H9 (cell line): Measurements from ENCODE around the gene IQCK. TPM values are rescaled to one million over a fixed set of nuclear protein-coding genes. Genes with fewer than 3 reads are reported as not detected.
A peak's percentile ranks its signal among the peaks of the same experiment; 100 is the strongest.

Experiments used
- DNase-seq: peaks from one replicate; pipeline ENCODE4 v3.0.0-alpha.2; 2017
- H2AFZ ChIP-seq: one replicate; pipeline ENCODE4 v1.6.1; 2013; ENCODE audit warnings: mild to moderate bottlenecking, low read length, control low read depth, moderate library complexity
- H2AK5ac ChIP-seq: 2 replicates; pipeline ENCODE4 v1.6.1; 2013; ENCODE audit warnings: low read length, control low read depth, mixed read lengths; ENCODE audit not compliant: insufficient read length
- H2BK120ac ChIP-seq: one replicate; pipeline ENCODE4 v1.6.1; 2013; ENCODE audit warnings: low read depth, mild to moderate bottlenecking, low read length, control low read depth, inconsistent platforms; ENCODE audit not compliant: poor library complexity, severe bottlenecking
- H2BK12ac ChIP-seq: 2 replicates; pipeline ENCODE4 v1.6.1; 2013; ENCODE audit warnings: low read length, control low read depth, mixed read lengths, low read depth; ENCODE audit not compliant: insufficient read length
- H2BK15ac ChIP-seq: 2 replicates; pipeline ENCODE4 v1.6.1; 2013; ENCODE audit warnings: low read depth, low read length, control low read depth
- H2BK20ac ChIP-seq: one replicate; pipeline ENCODE4 v1.6.1; 2013; ENCODE audit warnings: low read depth, mild to moderate bottlenecking, low read length, control low read depth, inconsistent platforms; ENCODE audit not compliant: poor library complexity, severe bottlenecking
- H2BK5ac ChIP-seq: 2 replicates; pipeline ENCODE4 v1.6.1; 2013; ENCODE audit warnings: low read length, control low read depth, mixed read lengths; ENCODE audit not compliant: insufficient read length
- H3K14ac ChIP-seq: 2 replicates; pipeline ENCODE4 v1.6.1; 2013; ENCODE audit warnings: low read length, control low read depth; ENCODE audit not compliant: insufficient read depth
- H3K18ac ChIP-seq: 2 replicates; pipeline ENCODE4 v1.6.1; 2013; ENCODE audit warnings: low read depth, mild to moderate bottlenecking, mixed read lengths, low read length, control low read depth; ENCODE audit not compliant: insufficient read length
- H3K23ac ChIP-seq: 2 replicates; pipeline ENCODE4 v1.6.1; 2013; ENCODE audit warnings: low read length, control low read depth, mixed read lengths, low read depth; ENCODE audit not compliant: insufficient read length
- H3K23me2 ChIP-seq: 2 replicates; pipeline ENCODE4 v1.6.1; 2013; ENCODE audit warnings: low read depth, mild to moderate bottlenecking, mixed read lengths, low read length, control low read depth; ENCODE audit not compliant: insufficient read length, poor library complexity, severe bottlenecking
- H3K27ac ChIP-seq: 2 replicates; pipeline ENCODE4 v1.5.1; 2013; ENCODE audit warnings: low read length, control low read depth, mixed read lengths, low read depth; ENCODE audit not compliant: insufficient read length
- H3K27me3 ChIP-seq: 2 replicates; pipeline ENCODE4 v1.6.1; 2013; ENCODE audit warnings: low read length, control low read depth, inconsistent platforms; ENCODE audit not compliant: insufficient read depth
- H3K4ac ChIP-seq: 2 replicates; pipeline ENCODE4 v1.6.1; 2013; ENCODE audit warnings: low read depth, mild to moderate bottlenecking, control low read depth, inconsistent platforms, low read length, moderate library complexity
- H3K4me1 ChIP-seq: 2 replicates; pipeline ENCODE4 v1.6.1; 2013; ENCODE audit warnings: low read length, control low read depth, inconsistent platforms; ENCODE audit not compliant: insufficient read depth
- H3K4me2 ChIP-seq: 2 replicates; pipeline ENCODE4 v1.6.1; 2013; ENCODE audit warnings: low read length, control low read depth, mixed read lengths; ENCODE audit not compliant: insufficient read length, insufficient read depth
- H3K56ac ChIP-seq: 2 replicates; pipeline ENCODE4 v1.6.1; 2013; ENCODE audit warnings: low read depth, mild to moderate bottlenecking, mixed read lengths, low read length, control low read depth; ENCODE audit not compliant: insufficient read length
- H3K79me1 ChIP-seq: 2 replicates; pipeline ENCODE4 v1.6.1; 2013; ENCODE audit warnings: low read depth, mild to moderate bottlenecking, moderate library complexity, low read length, control low read depth, inconsistent platforms; ENCODE audit not compliant: insufficient read depth, poor library complexity, severe bottlenecking
- H3K79me2 ChIP-seq: 2 replicates; pipeline ENCODE4 v1.6.1; 2013; ENCODE audit warnings: low read length, control low read depth, inconsistent platforms; ENCODE audit not compliant: insufficient read depth
- H3K9ac ChIP-seq: 2 replicates; pipeline ENCODE4 v1.6.1; 2013; ENCODE audit warnings: low read length, control low read depth, mixed read lengths; ENCODE audit not compliant: insufficient read length; ENCODE audit errors: extremely low read depth
- H3K9me3 ChIP-seq: one replicate; pipeline ENCODE4 v1.6.1; 2013; ENCODE audit warnings: low read depth, low read length, inconsistent platforms; ENCODE audit not compliant: control insufficient read depth
- H3T11ph ChIP-seq: one replicate; pipeline ENCODE4 v1.6.1; 2013; ENCODE audit warnings: mild to moderate bottlenecking, low read length, control low read depth, inconsistent platforms
- H4K20me1 ChIP-seq: one replicate; pipeline ENCODE4 v1.6.1; 2013; ENCODE audit not compliant: control insufficient read depth, insufficient read length, insufficient read depth
- H4K5ac ChIP-seq: 2 replicates; pipeline ENCODE4 v1.6.1; 2013; ENCODE audit warnings: low read depth, mild to moderate bottlenecking, mixed read lengths, low read length, control low read depth; ENCODE audit not compliant: insufficient read length
- H4K8ac ChIP-seq: replicated peaks from 2 replicates; pipeline ENCODE4 v1.6.1; 2013; ENCODE audit warnings: low read length, control low read depth, mixed read lengths, low read depth; ENCODE audit not compliant: insufficient read length
- H4K91ac ChIP-seq: 2 replicates; pipeline ENCODE4 v1.6.1; 2013; ENCODE audit warnings: low read depth, mild to moderate bottlenecking, moderate library complexity, mixed read lengths, low read length, control low read depth; ENCODE audit not compliant: insufficient read length
- H3K27ac Mint-ChIP-seq, 3 experiments: 2 replicates in 2 of 3; 3 replicates in 1 of 3; pipeline ENCODE4 v1.8.0; 2020 to 2021; ENCODE audit warnings: mixed read lengths in 3 of 3, mild to moderate bottlenecking in 1 of 3, moderate library complexity in 1 of 3
- H3K27me3 Mint-ChIP-seq: 2 replicates; pipeline ENCODE4 v1.8.0; 2021; ENCODE audit warnings: low read depth, mild to moderate bottlenecking, moderate library complexity, mixed read lengths
- H3K36me3 Mint-ChIP-seq, 3 experiments: 2 replicates in 2 of 3; 3 replicates in 1 of 3; pipeline ENCODE4 v1.8.0; 2020 to 2021; ENCODE audit warnings: low read depth in 3 of 3, mixed read lengths in 3 of 3; ENCODE audit not compliant: insufficient read depth in 1 of 3
- H3K4me1 Mint-ChIP-seq, 2 experiments: 2 replicates each; pipeline ENCODE4 v1.8.0; 2020; ENCODE audit warnings: mixed read lengths in 2 of 2
- H3K4me3 Mint-ChIP-seq, 2 experiments: 2 replicates in 1 of 2; 3 replicates in 1 of 2; pipeline ENCODE4 v1.8.0; 2020 to 2021; ENCODE audit warnings: mild to moderate bottlenecking in 2 of 2, mixed read lengths in 2 of 2, moderate library complexity in 1 of 2
- H3K9me3 Mint-ChIP-seq, 2 experiments: 2 replicates in 1 of 2; 3 replicates in 1 of 2; pipeline ENCODE4 v1.8.0; 2020; ENCODE audit warnings: mild to moderate bottlenecking in 2 of 2, mixed read lengths in 2 of 2, moderate library complexity in 1 of 2
- WGBS: extraction: QIAGEN DNeasy Blood & Tissue Kit; methylation state at CpG from one replicate; pipeline ENCODE4 v1.1.7; 2013; ENCODE audit warnings: missing lambda C conversion rate, low lambda C conversion rate, mixed read lengths; ENCODE audit not compliant: insufficient read length; ENCODE audit errors: extremely low coverage; 5-methylcytosine and 5-hydroxymethylcytosine counted together
- total RNA-seq: library from RNA; stranded (reverse); gene quantifications from 2 replicates; pipeline ENCODE4 v1.2.1, GENCODE V29; 2021
- TF ChIP-seq, protein P1 (sequence below): fragments of 200-600 bp; sonication (generic); conservative IDR thresholded peaks from 3 replicates; pipeline ENCODE4 v1.8.0; 2021; ENCODE audit warnings: antibody characterized with exemption, mild to moderate bottlenecking

Gene IQCK
- total RNA-seq, 1 experiment from 2014 or later: 9.0 TPM

DNA sequence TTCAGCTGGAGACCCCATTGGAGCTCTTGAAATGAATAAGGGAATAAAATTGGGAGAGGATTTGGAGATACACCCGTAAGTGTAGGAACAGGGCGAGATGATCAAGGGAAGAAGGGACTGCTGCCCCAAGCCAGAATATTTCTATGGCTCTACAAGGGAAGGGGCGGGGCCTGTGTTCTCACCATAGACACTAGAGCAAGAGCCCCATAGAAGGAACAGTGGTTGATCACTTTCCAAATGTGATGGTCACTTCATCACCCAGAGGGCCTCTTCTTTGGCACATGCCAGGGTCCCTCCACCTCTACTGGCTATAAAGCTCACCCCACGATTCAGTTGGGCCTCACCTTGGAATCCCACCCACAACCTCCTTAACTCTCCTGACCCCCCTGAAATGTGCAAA is 141.5 kb downstream of the IQCK start:
- Histone ChIP-seq H4K5ac (no peak overlapping the region), H3T11ph (no peak overlapping the region), H3K23ac (no peak overlapping the region), H2BK12ac (no peak overlapping the region), H2BK20ac (no peak overlapping the region), H2BK15ac (no peak overlapping the region), H3K4me1 (peaks cover 23% of the 10 kb centered on the region), H3K27me3 (no peaks in the 10 kb centered on the region), H3K4ac (no peak overlapping the region), H4K8ac (no peak overlapping the region), H3K9ac (no peak overlapping the region), H3K79me1 (no peaks in the 10 kb centered on the region), H2BK5ac (peak overlapping the region; percentile 21), H2BK120ac (no peak overlapping the region), H3K79me2 (no peaks in the 10 kb centered on the region), H3K9me3 (no peaks in the 10 kb centered on the region), H4K91ac (no peak overlapping the region), H3K56ac (no peak overlapping the region), H4K20me1 (no peaks in the 10 kb centered on the region), H2AK5ac (no peak overlapping the region), H3K4me2 (no peak overlapping the region), H2AFZ (no peak overlapping the region), H3K23me2 (no peaks in the 10 kb centered on the region), H3K14ac (no peak overlapping the region), H3K18ac (no peak overlapping the region), H3K27ac (peak overlapping the region; percentile 96)
- no peaks in the 10 kb centered on the region for H3K9me3 Mint-ChIP-seq
- peaks cover 42 to 73% (median 48%) of the 10 kb centered on the region in 3 experiments; a peak in 6 of 7 replicates for H3K36me3 Mint-ChIP-seq
- WGBS: no CpG with 5 or more reads among the region's 4 CpGs
- peaks cover 84 to 89% of the 10 kb centered on the region in 2 experiments for H3K4me1 Mint-ChIP-seq
- peak overlapping the region; percentile 98 to 100 (median 100) for H3K27ac Mint-ChIP-seq
- TF ChIP-seq, protein P1, sequence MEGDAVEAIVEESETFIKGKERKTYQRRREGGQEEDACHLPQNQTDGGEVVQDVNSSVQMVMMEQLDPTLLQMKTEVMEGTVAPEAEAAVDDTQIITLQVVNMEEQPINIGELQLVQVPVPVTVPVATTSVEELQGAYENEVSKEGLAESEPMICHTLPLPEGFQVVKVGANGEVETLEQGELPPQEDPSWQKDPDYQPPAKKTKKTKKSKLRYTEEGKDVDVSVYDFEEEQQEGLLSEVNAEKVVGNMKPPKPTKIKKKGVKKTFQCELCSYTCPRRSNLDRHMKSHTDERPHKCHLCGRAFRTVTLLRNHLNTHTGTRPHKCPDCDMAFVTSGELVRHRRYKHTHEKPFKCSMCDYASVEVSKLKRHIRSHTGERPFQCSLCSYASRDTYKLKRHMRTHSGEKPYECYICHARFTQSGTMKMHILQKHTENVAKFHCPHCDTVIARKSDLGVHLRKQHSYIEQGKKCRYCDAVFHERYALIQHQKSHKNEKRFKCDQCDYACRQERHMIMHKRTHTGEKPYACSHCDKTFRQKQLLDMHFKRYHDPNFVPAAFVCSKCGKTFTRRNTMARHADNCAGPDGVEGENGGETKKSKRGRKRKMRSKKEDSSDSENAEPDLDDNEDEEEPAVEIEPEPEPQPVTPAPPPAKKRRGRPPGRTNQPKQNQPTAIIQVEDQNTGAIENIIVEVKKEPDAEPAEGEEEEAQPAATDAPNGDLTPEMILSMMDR: no peak
- DNase-seq: no peak
- peak overlapping the region in 1 of 2 experiments; percentile 70; a peak in 2 of 5 replicates for H3K4me3 Mint-ChIP-seq
- H3K27me3 Mint-ChIP-seq: no peaks in the 10 kb centered on the region; the same call in 1 of the 2 replicates
